Smooth muscle cell (in vitro differentiated cells): ENCODE measurements around the gene CCDC106. TPM values are rescaled to one million over a fixed set of nuclear protein-coding genes. Genes with fewer than 3 reads are reported as not detected.

ENCODE experiments used
- DNase-seq: peaks from one replicate; lab custom pipeline; 2025; ENCODE audit not compliant: unreplicated experiment; lab: John Stamatoyannopoulos, UW
- H2AFZ ChIP-seq: fragments of 200-600 bp; sonication (generic); 2 replicates; pipeline ENCODE4 v1.6.0; 2016; ENCODE audit warnings: antibody characterized with exemption, low read depth, mild to moderate bottlenecking
- H3F3A ChIP-seq: fragments of 200-600 bp; sonication (generic); 2 replicates; pipeline ENCODE4 v1.6.0; 2017; ENCODE audit warnings: antibody characterized with exemption, low read depth
- H3K27ac ChIP-seq: fragments of 200-600 bp; sonication (generic); 2 replicates; pipeline ENCODE4 v1.5.1; 2016; ENCODE audit warnings: low read depth, mild to moderate bottlenecking
- H3K27me3 ChIP-seq: fragments of 200-600 bp; sonication (generic); 2 replicates; pipeline ENCODE4 v1.6.1; 2016; ENCODE audit warnings: low read depth, mild to moderate bottlenecking
- H3K36me3 ChIP-seq: fragments of 200-600 bp; sonication (generic); 2 replicates; pipeline ENCODE4 v1.5.1; 2016; ENCODE audit warnings: low read depth
- H3K4me1 ChIP-seq: fragments of 200-600 bp; sonication (generic); 2 replicates; pipeline ENCODE4 v1.5.1; 2016; ENCODE audit warnings: low read depth
- H3K4me2 ChIP-seq: fragments of 200-600 bp; sonication (generic); 2 replicates; pipeline ENCODE4 v1.6.0; 2016; ENCODE audit warnings: mild to moderate bottlenecking
- H3K4me3 ChIP-seq: fragments of 200-600 bp; sonication (generic); 2 replicates; pipeline ENCODE4 v1.5.1; 2016; ENCODE audit warnings: mild to moderate bottlenecking
- H3K79me2 ChIP-seq: fragments of 200-600 bp; sonication (generic); 2 replicates; pipeline ENCODE4 v1.6.0; 2016; ENCODE audit warnings: low read depth, mild to moderate bottlenecking
- H3K9ac ChIP-seq: fragments of 200-600 bp; sonication (generic); 2 replicates; pipeline ENCODE4 v1.6.0; 2016; ENCODE audit warnings: low read depth
- H3K9me3 ChIP-seq: fragments of 200-600 bp; sonication (generic); replicated peaks from 2 replicates; pipeline ENCODE4 v1.5.1; 2016; ENCODE audit warnings: low read depth
- H4K20me1 ChIP-seq: fragments of 200-600 bp; sonication (generic); 2 replicates; pipeline ENCODE4 v1.6.0; 2016; ENCODE audit warnings: low read depth
- WGBS: methylation state at CpG from one replicate; pipeline ENCODE4 v1.1.7; 2016; ENCODE audit warnings: low lambda C conversion rate; 5-methylcytosine and 5-hydroxymethylcytosine counted together
- polyA plus RNA-seq: library from polyadenylated mRNA; unstranded; fragments of >200 nt; fragmentation: Nextera tagmentation; extraction: Ambion mirVana; gene quantifications from 2 replicates; pipeline ENCODE4 v1.2.1, GENCODE V29; 2016
- total RNA-seq: library from RNA; depleted of rRNA; stranded (reverse); fragments of >200 nt; gene quantifications from 2 replicates; pipeline ENCODE4 v1.2.3, GENCODE V29; 2014
- TF ChIP-seq, protein P1 (sequence below): fragments of 200-600 bp; sonication (generic); IDR thresholded peaks from 2 replicates; pipeline ENCODE4 v1.5.1; 2017; ENCODE audit warnings: borderline replicate concordance, mild to moderate bottlenecking, antibody characterized with exemption; ENCODE audit not compliant: insufficient read depth, poor library complexity, severe bottlenecking

Gene CCDC106
- total and polyA plus RNA-seq, 2 experiments from 2014 or later = 6.9 to 18.3 TPM

DNA sequence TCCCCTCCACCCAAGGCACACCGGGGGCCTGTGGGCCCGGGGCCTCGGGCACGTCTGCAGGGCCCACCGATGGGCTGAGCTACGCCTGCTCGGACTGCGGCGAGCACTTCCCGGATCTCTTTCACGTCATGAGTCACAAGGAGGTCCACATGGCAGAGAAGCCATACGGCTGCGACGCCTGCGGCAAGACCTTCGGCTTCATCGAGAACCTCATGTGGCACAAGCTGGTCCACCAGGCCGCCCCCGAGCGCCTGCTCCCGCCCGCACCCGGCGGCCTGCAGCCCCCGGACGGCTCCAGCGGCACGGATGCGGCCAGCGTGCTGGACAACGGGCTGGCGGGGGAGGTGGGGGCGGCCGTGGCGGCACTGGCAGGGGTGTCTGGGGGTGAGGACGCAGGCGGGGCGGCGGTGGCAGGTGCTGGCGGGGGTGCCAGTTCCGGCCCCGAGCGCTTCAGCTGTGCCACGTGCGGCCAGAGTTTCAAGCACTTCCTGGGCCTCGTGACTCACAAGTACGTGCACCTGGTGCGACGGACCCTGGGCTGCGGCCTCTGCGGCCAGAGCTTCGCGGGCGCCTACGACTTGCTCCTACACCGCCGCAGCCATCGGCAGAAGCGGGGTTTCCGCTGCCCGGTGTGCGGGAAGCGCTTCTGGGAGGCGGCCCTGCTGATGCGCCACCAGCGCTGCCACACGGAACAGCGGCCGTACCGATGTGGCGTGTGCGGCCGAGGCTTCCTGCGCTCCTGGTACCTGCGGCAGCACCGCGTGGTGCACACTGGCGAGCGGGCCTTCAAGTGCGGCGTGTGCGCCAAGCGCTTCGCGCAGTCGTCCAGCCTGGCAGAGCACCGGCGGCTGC, 32.2 kb upstream of the CCDC106 start:
- no peak overlapping the region for H3K27ac ChIP-seq

DNA sequence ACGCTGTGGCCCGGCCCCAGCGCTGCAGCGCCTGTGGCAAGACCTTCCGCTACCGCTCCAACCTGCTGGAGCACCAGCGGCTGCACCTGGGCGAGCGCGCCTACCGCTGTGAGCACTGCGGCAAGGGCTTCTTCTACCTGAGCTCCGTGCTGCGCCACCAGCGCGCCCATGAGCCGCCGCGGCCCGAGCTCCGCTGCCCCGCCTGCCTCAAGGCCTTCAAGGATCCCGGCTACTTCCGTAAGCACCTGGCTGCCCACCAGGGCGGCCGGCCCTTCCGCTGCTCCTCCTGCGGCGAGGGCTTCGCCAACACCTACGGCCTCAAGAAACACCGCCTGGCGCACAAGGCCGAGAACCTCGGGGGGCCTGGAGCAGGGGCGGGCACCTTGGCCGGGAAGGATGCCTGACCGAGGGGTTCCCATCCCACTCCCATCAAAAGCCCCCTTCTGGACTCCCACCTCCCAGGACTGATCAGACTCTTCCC, 31.6 kb upstream of the CCDC106 start:
- Histone ChIP-seq H3K9ac (no peak overlapping the region), H3K79me2 (peaks cover 6% of the 10 kb centered on the region), H3K9me3 (no peaks in the 10 kb centered on the region), H2AFZ (no peak overlapping the region), H3K27me3 (no peaks in the 10 kb centered on the region), H3K4me3 (no peak overlapping the region), H3K4me1 (no peaks in the 10 kb centered on the region), H3F3A (peaks cover 4% of the 10 kb centered on the region), H3K27ac (no peak overlapping the region), H3K36me3 (no peaks in the 10 kb centered on the region), H3K4me2 (no peak overlapping the region), H4K20me1 (peaks cover 20% of the 10 kb centered on the region)
- TF ChIP-seq, protein P1, sequence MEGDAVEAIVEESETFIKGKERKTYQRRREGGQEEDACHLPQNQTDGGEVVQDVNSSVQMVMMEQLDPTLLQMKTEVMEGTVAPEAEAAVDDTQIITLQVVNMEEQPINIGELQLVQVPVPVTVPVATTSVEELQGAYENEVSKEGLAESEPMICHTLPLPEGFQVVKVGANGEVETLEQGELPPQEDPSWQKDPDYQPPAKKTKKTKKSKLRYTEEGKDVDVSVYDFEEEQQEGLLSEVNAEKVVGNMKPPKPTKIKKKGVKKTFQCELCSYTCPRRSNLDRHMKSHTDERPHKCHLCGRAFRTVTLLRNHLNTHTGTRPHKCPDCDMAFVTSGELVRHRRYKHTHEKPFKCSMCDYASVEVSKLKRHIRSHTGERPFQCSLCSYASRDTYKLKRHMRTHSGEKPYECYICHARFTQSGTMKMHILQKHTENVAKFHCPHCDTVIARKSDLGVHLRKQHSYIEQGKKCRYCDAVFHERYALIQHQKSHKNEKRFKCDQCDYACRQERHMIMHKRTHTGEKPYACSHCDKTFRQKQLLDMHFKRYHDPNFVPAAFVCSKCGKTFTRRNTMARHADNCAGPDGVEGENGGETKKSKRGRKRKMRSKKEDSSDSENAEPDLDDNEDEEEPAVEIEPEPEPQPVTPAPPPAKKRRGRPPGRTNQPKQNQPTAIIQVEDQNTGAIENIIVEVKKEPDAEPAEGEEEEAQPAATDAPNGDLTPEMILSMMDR = no peak
- 98% methylated on average over 15 of the region's 38 CpGs for WGBS
- DNase-seq = no peak

More for the DNA sequence above, 32.2 kb upstream of the CCDC106 start:
- Histone ChIP-seq H3K4me3 (no peak overlapping the region), H3K4me1 (no peaks in the 10 kb centered on the region), H3K9ac (no peak overlapping the region), H3K4me2 (no peak overlapping the region), H3K36me3 (no peaks in the 10 kb centered on the region), H3K27me3 (no peaks in the 10 kb centered on the region), H2AFZ (no peak overlapping the region), H3F3A (peaks cover 4% of the 10 kb centered on the region), H4K20me1 (peaks cover 24% of the 10 kb centered on the region), H3K9me3 (no peaks in the 10 kb centered on the region), H3K79me2 (peaks cover 8% of the 10 kb centered on the region)
- WGBS = 98% methylated on average over 53 of the region's 88 CpGs
- DNase-seq = no peak
- TF ChIP-seq, protein P1 = no peak

DNA sequence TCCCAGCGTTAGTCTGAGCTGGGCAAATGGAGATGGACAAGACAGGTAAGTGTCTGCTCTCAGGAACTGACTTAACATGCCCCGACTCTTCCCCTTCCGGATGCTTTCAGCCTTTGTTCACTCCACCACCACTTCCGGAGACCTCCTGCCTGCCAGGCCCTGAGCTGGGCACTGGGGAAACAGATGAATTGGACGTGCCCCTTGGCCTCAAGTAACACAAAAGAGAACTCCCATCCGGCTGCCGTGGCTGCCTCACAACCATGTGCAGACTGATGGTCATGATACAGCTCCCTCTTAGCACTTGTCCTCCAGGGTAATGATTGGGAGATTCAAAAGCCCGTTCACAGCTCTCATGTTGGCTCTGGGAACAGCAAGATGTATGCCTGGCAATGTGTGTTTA, 30.6 kb upstream of the CCDC106 start:
- no peak for DNase-seq
- no peak overlapping the region for H2AFZ ChIP-seq
- peaks cover 3% of the 10 kb centered on the region for H3K79me2 ChIP-seq
- no peak overlapping the region for H3K9ac ChIP-seq
- TF ChIP-seq, protein P1 = no peak
- no peak overlapping the region for H3K27ac ChIP-seq
- H3K36me3 ChIP-seq = no peaks in the 10 kb centered on the region
- H3K4me3 ChIP-seq = no peak overlapping the region
- no peaks in the 10 kb centered on the region for H3K4me1 ChIP-seq
- H3F3A ChIP-seq = peaks cover 4% of the 10 kb centered on the region
- no peaks in the 10 kb centered on the region for H3K9me3 ChIP-seq
- 98% methylated on average over 8 of the region's 8 CpGs for WGBS
- H4K20me1 ChIP-seq = peaks cover 11% of the 10 kb centered on the region
- H3K27me3 ChIP-seq = no peaks in the 10 kb centered on the region
- H3K4me2 ChIP-seq = no peak overlapping the region
